Kidney (tissue), 14 donors: ENCODE data around the gene INHBA. TPM values are rescaled to one million over a fixed set of nuclear protein-coding genes. Genes with fewer than 3 reads are reported as not detected.

Experiments
- DNase-seq, 5 donors: peaks; one replicate each; pipeline ENCODE4 v3.0.0-alpha.2; 2013 to 2020
- FAIRE-seq: peaks from 2 replicates; lab custom pipeline; 2012; peaks lifted over from hg19 to GRCh38; lab: Jason Lieb, UNC
- H3K27ac ChIP-seq, 2 donors: one replicate each; pipeline ENCODE4 v1.7.0; 2013; ENCODE audit warnings: low read depth in 2 of 2, low read length in 2 of 2, inconsistent platforms in 1 of 2
- H3K27me3 ChIP-seq: one replicate; pipeline ENCODE4 v1.7.1; 2013; ENCODE audit warnings: low read length, inconsistent platforms; ENCODE audit not compliant: control insufficient read depth, insufficient read depth
- H3K36me3 ChIP-seq, 3 donors: one replicate each; pipeline versions ENCODE4 v1.7.0 to v1.7.1; 2013; ENCODE audit warnings: low read length in 3 of 3, control low read depth in 1 of 3, inconsistent platforms in 1 of 3; ENCODE audit not compliant: insufficient read depth in 3 of 3, control insufficient read depth in 2 of 3
- H3K4me1 ChIP-seq, 3 donors: one replicate each; pipeline versions ENCODE4 v1.7.0 to v1.7.1; 2013; ENCODE audit warnings: low read length in 3 of 3, inconsistent platforms in 1 of 3, low read depth in 1 of 3; ENCODE audit not compliant: control insufficient read depth in 2 of 3, insufficient read depth in 2 of 3
- H3K4me3 ChIP-seq, 3 donors: one replicate each; pipeline versions ENCODE4 v1.7.0 to v1.8.1; 2013; ENCODE audit warnings: low read length in 3 of 3, control low read depth in 1 of 3, inconsistent platforms in 1 of 3
- H3K9ac ChIP-seq, 3 donors: one replicate each; pipeline versions ENCODE4 v1.7.0 to v1.7.1; 2013; ENCODE audit warnings: low read length in 3 of 3, control low read depth in 1 of 3, inconsistent platforms in 1 of 3
- H3K9me3 ChIP-seq, 3 donors: one replicate each; pipeline versions ENCODE4 v1.7.0 to v1.7.1; 2013; ENCODE audit warnings: low read length in 3 of 3, control low read depth in 1 of 3, inconsistent platforms in 1 of 3; ENCODE audit not compliant: control insufficient read depth in 2 of 3, insufficient read depth in 1 of 3
- CTCF ChIP-seq: IDR thresholded peaks from 3 replicates; pipeline ENCODE4 v1.5.1; 2012; ENCODE audit warnings: mild to moderate bottlenecking, moderate library complexity, borderline replicate concordance; ENCODE audit not compliant: insufficient read depth; ENCODE audit errors: extremely low read depth
- intact Hi-C: fragments of 100-400 bp; cut with DNase I; formaldehyde crosslinking; loops from one replicate; pipeline ENCODE4 v1.11.1; 2022
- polyA plus RNA-seq: library from polyadenylated mRNA; stranded (reverse); fragments of 350-450 nt; fragmentation: Illumina TruSeq; extraction: RNeasy Lipid Tissue Mini Kit (QIAGEN cat#74804); gene quantifications from one replicate; pipeline ENCODE4 v1.2.3, GENCODE V29; 2014; ENCODE audit warnings: low read depth, low replicate concordance; ENCODE audit not compliant: insufficient read depth
- total RNA-seq: library from RNA; stranded (reverse); fragmentation: NEBNext Ultra II Directional; extraction: Animal tissue kit (Norgen Biotek cat#: 25700); gene quantifications from one replicate; pipeline ENCODE4 v1.2.1, GENCODE V29; 2021
- donor health status: control.
- donor health status: control.
- donor health status: control.
- donor health status: control.
- donor health status: control.
- donor health status: DM: yes; HTN: yes; CAD: no.
- donor health status: Normal renal cell carcinoma (clear cell type).

Gene INHBA
- total and polyA plus RNA-seq, 2 donors from 2014 or later, result 0.49 to 5.9 TPM

- Histone ChIP-seq H3K36me3 (no peaks in the 10 kb centered on the region), H3K9ac (no peak overlapping the region), H3K4me1 (no peaks in the 10 kb centered on the region), H3K4me3 (no peak overlapping the region), H3K27ac (no peak overlapping the region), H3K9me3 (peaks cover 0 to 2% (median 0%) of the 10 kb centered on the region in 3 donors), H3K27me3 (no peaks in the 10 kb centered on the region)
- FAIRE-seq, result no peak
- no peak for DNase-seq
- intact Hi-C loops, result no loop called here
- TF ChIP-seq CTCF, result no peak
These were observed 17.2 kb upstream of the INHBA start for GRCh38 chr7:41720046-41720445.

- intact Hi-C loops, result no loop called here
- no peaks in the 10 kb centered on the region for H3K9me3 ChIP-seq
- FAIRE-seq, result no peak
These were observed 13.8 kb upstream of the INHBA start for GRCh38 chr7:41716691-41717090.

DNA sequence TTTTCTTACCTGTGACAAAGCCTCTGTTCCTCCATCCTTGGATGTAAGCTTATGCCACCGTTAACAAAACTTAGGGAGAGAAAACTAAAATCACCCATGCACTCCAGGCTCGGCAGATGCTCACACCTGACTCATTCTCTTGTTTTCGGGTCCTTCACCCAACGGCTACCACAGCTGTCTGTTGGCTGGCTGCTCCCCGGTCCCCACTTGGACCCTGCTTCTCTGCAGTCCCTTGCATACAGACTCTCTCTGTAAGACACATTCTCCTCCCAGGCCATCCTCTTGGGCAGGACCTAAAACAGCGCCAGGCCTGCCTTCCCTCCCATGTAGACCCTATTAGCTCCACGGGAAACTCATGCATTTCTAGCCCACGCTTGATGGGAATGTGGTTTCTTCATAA is 12.1 kb upstream of the INHBA start:
- Histone ChIP-seq H3K27ac (no peak overlapping the region), H3K4me3 (no peak overlapping the region), H3K27me3 (no peaks in the 10 kb centered on the region), H3K9ac (no peak overlapping the region), H3K9me3 (no peaks in the 10 kb centered on the region), H3K4me1 (no peaks in the 10 kb centered on the region), H3K36me3 (no peaks in the 10 kb centered on the region)
- intact Hi-C loops, result no loop called here
- no peak for TF ChIP-seq CTCF
- FAIRE-seq (no peak), DNase-seq (no peak)

More at GRCh38 chr7:41716691-41717090, 13.8 kb upstream of the INHBA start:
- H3K4me1 ChIP-seq, result no peaks in the 10 kb centered on the region
- H3K27ac ChIP-seq, result no peak overlapping the region
- no peak for DNase-seq
- no peak for TF ChIP-seq CTCF
- H3K4me3 ChIP-seq, result no peak overlapping the region
- H3K27me3 ChIP-seq, result no peaks in the 10 kb centered on the region
- no peaks in the 10 kb centered on the region for H3K36me3 ChIP-seq
- H3K9ac ChIP-seq, result no peak overlapping the region
